ENCODE measurements around the gene ABTB2. TPM values are rescaled to one million over a fixed set of nuclear protein-coding genes. Genes with fewer than 3 reads are reported as not detected.
A peak's percentile ranks its signal among the peaks of the same experiment; 100 is the strongest.
"Not testable (repeated sequence)": the region's sequence is repeated elsewhere in the genome, so short reads cannot be mapped to it uniquely, and the experiment has no call there.

The ABTB2 gene
- 5.2 and 7.0 TPM in 2 replicates for total RNA-seq
- polyA plus RNA-seq (2012), result 14.9 TPM

DNA sequence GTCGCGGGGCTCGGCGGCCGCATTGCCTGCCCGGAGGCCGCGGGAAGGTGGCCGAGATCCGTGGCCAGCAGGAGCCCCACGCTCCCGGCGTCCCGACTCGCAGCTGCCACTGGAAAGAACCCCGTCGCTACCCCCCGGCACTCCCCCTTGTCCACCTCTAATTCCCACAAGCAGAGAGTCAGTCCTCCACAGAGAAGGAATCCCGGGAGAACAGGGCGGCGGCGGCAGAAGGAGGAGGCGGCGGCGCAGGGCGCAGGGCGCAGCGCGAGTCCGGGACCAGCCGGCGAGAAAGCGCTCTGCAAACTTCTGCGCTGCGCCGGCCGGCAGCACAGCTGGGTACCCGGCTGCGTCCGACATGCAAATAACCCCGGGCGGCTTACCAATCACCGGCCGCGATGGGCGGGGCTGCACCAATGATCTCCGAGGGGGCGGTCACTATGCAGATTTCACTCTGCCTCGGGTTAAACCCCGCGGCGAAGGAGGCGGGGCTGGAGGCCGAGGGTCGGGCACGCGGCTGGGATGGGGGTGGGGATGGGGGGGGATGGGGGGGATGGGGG lies at the start of gene ABTB2:
ABTB2 (minus strand) TSS at position 310 of the 557 bp plus-strand sequence.
- DNase-seq (ENCODE audit: low read depth), result peak; percentile 97

DNA sequence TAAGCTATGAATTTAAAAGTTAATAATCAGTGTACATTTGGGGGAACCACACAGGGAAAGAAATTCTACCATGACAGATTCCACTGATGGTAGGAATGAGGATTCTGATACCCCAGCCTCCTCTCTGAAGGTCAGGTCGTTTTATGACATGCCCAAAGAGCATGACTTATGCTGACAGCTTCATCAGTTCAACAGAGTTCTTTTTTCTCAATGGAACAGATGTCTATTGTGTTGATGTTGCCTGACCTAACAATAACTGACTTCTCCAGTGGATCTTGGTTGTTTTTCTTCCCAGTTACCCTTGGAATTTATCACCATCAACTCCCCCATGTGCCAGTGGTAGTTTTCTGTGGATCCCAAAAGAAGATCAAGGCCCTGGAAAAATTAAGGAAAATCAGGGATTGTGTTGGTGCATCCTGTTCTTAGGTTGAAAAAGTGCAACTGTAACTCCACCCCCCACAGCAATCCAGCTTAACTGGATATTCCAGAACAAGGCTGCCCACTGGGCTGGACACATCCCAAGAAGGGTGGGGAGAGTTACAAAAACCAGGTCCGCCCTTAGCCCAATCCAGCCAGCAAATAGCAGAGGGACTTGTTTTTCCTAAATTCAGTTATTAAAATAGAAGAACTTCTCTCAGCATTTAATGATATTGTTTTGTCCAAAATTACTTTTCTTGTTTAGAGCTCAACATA lies 49.5 kb upstream of the ABTB2 start:
- no peak for DNase-seq (ENCODE audit: low read depth)

DNA sequence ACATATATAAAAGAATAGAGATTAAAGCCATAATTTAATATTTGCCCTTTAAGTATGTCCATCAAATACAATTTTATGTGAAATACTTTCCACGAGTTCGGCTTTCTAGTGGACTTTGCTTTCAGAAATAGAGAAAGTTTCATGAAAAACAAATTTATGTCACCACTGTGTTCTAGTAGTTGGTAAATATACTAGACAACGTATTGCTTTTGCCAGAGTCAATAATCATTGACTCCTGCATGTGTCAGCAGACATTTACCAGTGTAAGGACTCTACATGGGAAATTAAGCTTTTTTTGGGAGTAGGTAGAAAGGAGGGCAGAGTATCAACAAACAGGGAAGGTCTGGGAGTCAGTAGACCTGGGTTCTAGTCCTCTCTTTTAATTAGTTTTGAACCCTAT lies 48.6 kb upstream of the ABTB2 start:
- no peak for DNase-seq (ENCODE audit: low read depth)

- DNase-seq (ENCODE audit: low read depth), result peak; percentile 57
These were observed 47.5 kb upstream of the ABTB2 start for GRCh38 chr11:34405079-34405858.

- DNase-seq (ENCODE audit: low read depth), result no peak
These were observed 46.5 kb upstream of the ABTB2 start for GRCh38 chr11:34404280-34404679.

GRCh38 chr11:34403431-34403830 lies 45.6 kb upstream of the ABTB2 start:
- DNase-seq (ENCODE audit: low read depth), result no peak

- DNase-seq (ENCODE audit: low read depth), result no peak
These were observed 40.0 kb upstream of the ABTB2 start for GRCh38 chr11:34397811-34398210.

DNA sequence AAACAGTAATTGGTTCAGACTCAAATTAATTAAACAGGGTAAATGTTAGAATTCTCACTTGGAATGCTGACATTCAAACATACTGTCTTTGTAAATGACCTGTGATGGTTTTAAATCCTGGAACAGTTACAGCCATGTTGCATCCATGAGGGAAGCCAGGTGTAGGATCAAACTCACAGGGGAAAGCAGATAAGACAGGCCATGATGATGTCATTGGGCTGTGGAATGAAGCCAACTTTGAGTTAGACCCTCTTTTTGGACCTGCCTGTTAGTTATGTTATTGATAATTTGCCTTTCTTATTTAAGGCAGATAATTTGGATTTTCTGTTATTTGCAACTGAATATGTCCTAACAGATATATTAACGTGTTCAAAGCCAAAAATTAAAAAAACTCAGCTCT lies 39.3 kb upstream of the ABTB2 start:
- DNase-seq (ENCODE audit: low read depth), result no peak

GRCh38 chr11:34395916-34396550 lies 38.2 kb upstream of the ABTB2 start:
- DNase-seq (ENCODE audit: low read depth), result peak; percentile 54

DNA sequence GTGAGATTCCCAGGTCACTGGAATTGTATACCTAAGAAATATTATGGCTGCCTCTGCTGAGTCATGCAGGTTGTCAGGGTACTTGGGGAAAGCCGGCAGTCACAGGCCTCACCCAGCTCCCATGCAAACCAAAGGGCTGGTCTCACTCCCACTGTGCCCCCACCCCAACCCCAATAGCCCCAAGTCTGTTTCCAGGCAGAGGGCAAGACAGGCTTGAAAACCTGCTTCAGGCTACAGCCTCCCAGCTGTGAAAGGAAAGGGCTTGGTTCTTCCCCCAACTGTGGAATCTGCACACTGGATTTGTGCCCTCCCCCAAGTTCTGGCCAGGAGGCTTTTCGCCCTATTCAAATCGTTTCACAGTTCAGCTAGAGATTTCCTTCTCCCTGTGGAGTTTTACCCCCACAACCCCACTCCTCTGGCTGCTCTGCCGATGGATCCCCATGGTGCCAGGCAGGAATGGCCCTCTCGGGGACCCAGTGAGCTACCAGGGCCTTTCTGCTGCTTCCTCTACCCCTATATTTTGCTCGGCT lies 37.0 kb upstream of the ABTB2 start:
- DNase-seq (ENCODE audit: low read depth), result no peak

DNA sequence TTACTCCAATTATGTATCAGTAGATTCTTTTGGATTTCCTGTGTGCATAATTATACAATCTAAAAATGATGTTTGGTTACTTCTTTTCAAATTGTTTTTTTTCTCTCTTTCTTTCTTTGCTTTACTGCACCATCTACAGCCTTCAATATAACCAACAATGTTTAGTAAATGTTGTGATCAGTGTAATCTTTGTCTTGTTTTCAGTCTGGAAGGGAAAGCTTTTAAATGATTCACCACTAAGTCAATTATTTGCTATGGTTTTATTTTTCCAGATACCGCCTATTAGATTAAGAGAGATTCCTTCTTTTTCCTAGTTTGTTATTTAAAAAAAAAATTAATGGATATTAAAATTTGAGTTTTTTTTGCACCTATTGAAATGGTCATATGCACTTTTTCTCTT lies 29.8 kb upstream of the ABTB2 start:
- no peak for DNase-seq (ENCODE audit: low read depth)

DNA sequence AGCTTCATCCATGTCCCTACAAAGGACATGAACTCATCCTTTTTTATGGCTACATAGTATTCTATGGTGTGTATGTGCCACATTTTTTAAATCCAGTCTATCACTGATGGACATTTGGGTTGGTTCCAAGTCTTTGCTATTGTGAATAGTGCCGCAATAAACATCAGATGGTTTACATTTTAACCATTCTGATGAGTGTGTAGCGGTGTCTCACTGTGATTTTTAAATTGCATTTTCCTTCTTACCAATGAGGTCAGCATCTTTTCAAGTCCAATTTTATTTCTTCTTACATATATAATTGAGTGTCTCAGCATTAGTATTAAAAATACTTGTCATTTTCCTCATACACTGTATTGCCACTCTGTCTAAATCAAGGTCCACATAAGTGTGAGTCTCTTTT lies 28.5 kb upstream of the ABTB2 start:
- not testable (repeated sequence) for DNase-seq (ENCODE audit: low read depth)

DNA sequence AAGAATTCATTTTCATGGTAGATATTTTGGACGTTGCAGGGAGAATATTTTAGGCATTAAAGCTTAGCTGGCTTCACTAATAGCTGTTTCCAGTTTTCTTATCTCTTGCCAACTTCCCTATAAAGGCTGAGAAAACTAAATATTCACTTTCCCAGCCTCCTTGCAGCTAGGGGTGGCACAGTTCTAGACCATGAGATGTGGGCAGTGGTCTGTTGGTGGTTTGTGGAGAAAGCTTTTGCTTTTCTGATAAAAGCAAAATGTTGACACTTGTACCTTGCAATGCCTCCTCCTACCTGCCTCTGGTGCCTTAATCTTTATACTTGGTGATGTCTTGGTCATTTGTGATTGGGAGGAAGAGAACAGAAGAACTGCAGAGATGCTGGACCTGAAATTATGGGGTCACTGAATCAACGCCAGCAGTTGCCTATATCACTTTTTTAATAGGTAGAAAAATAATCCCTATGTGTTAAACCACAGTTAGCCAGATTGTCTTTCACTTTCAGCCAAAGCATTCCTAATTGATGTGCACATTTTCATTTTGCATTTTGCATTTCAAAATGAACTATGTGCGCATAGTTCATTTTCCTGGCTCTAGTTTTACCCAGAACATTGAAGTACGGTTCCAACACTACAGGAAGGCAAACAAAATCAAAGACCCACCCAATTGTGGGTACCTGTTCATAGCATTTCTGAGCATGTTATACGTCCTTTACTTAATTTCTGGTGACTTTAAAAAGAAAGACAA lies 24.9 kb upstream of the ABTB2 start:
- DNase-seq (ENCODE audit: low read depth), result no peak

DNA sequence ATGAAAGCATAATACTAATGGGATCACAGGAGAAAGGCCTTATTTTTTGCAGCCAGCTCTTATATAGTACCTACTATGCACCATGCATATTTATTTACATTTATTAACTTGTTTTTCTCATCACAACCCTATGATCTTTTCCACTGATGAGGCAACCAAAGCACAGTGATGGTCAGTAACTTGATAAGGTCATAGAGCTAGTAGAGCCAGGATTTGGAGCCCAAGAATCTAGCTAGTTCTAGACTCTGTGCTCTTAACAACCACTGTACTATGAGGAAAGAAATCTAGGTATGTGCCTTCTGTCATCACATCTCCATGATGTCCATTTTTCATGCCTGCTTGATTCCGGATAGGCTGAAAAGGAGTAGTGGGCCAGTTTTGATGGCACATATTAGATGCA lies 24.0 kb upstream of the ABTB2 start:
- no peak for DNase-seq (ENCODE audit: low read depth)

DNA sequence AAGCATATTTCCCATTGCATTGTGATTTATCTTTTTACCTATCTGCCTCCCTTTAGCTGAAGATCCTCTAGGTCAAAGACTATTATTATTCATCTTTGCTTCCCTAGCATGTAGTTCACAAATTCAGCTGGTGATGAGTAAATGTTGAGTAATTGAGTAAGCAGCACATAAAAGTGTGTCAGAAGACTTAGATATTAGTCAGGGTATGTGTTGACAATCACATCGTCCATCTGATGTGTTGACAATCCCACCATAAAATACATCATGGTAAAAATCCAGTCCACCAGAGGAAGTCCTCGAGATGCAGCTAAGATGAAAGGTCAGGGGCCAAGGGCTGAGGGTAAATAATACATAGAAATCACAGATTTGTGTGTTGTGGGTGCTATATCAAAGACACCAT lies 22.9 kb upstream of the ABTB2 start:
- no peak for DNase-seq (ENCODE audit: low read depth)

DNA sequence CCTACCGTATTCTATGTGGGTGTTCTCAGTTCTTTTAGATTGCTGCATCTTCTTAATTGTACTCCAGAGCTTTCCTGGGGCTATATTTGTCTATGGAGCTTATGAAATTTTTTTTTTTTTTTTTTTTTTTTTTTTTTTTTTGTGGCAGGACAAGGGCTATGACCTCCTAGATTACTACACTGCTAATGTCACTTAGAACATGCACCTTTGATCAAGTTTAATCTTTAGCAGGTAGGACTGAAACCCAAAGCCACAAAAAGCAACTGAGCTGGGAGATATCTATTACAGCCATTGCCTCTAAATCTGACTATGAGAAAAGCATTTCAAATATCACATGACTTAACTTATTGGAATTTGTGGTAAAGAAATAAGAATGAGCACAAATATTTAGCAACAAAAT lies 21.7 kb upstream of the ABTB2 start:
- DNase-seq (ENCODE audit: low read depth), result no peak

DNA sequence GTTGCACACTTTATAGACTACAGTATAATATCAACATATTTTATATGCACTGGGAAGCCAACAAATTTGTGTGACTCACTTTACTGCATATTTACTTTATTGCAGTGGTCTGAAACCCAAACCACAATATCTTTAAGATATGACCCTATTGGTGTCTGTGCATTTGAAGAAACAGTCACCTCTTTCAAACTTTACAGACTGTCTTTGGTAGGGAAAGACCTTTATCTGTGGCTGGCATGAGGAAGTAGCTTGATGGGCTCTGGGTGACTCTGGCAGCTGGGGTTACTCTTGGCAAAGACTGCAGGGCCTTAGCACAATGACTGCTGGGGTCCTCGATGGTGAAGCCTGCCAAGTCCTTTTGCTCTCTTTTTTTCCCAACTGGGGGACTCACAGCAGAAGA lies 21.3 kb upstream of the ABTB2 start:
- no peak for DNase-seq (ENCODE audit: low read depth)

DNA sequence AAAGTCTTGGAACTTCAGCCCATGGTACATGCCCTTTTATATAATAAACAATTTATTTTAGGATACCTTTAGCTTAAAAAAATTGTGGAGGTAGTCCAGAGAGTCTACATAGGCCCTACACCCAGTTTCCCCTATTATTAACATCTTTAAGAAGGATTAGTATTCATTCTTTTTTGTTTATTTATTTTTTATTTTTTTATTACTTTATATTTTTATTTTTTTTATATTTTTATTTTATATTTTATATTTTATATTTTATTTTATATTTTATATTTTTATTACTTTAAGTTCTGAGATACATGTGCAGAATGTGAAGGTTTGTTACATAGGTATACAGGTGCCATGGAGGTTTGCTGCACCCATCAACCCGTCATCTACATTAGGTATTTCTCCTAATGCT lies 15.9 kb upstream of the ABTB2 start:
- no peak for DNase-seq (ENCODE audit: low read depth)

GRCh38 chr11:34366522-34366921 lies 8.7 kb upstream of the ABTB2 start:
- DNase-seq (ENCODE audit: low read depth), result no peak

GRCh38 chr11:34364102-34364501 lies 6.3 kb upstream of the ABTB2 start:
- DNase-seq (ENCODE audit: low read depth), result no peak
